ENCODE data around the gene BLTP3B.

- TF ChIP-seq TAF1 (IDR thresholded peaks at IDR 0.05; ENCODE audit: borderline replicate concordance, low read depth, low read length) = no peak; the same call in 1 of the 2 replicates
- no peak for TF ChIP-seq POLR2A (IDR thresholded peaks at IDR 0.05; ENCODE audit: low read depth, low read length)
- no peak for TF ChIP-seq POLR2AphosphoS5 (IDR thresholded peaks at IDR 0.05; ENCODE audit: low read depth, low read length)
Measured at GRCh38 chr12:100141666-100141997, 1.0 kb downstream of the BLTP3B start.

Data from GM12892 (cell line).